HTERT RPE-1 (cell line): ENCODE measurements around the gene ARHGDIA.

Source experiments
- in situ Hi-C: fragments of 300-500 bp; cut with MboI; formaldehyde crosslinking; loops from 4 replicates; pipeline ENCODE4 v1.14.3; 2020; ENCODE audit warnings: low sequenced_read_pairs

The ARHGDIA gene

GRCh38 chr17:81906476-81907218 lies 35.5 kb upstream of the ARHGDIA start:
- in situ Hi-C loops: no loop called here

- in situ Hi-C loops: no loop called here
These were observed 34.9 kb upstream of the ARHGDIA start for GRCh38 chr17:81905993-81906392.

- in situ Hi-C loops: no loop called here
These were observed 34.3 kb upstream of the ARHGDIA start for GRCh38 chr17:81905424-81905875.

GRCh38 chr17:81904600-81905423 lies 33.7 kb upstream of the ARHGDIA start:
- in situ Hi-C loops: no loop called here

- in situ Hi-C loops: no loop called here
These were observed 32.9 kb upstream of the ARHGDIA start for GRCh38 chr17:81903896-81904599.

GRCh38 chr17:81903415-81903831 lies 32.3 kb upstream of the ARHGDIA start:
- in situ Hi-C loops: no loop called here

- in situ Hi-C loops: no loop called here
These were observed 31.7 kb upstream of the ARHGDIA start for GRCh38 chr17:81902653-81903414.

- in situ Hi-C loops: no loop called here
These were observed 31.0 kb upstream of the ARHGDIA start, which contains the start of gene NPB for GRCh38 chr17:81902023-81902652. Gene NPB (plus strand): TSS chr17:81902238. CDS start chr17:81902278, 40 bp downstream.

- in situ Hi-C loops: no loop called here
These were observed 30.3 kb upstream of the ARHGDIA start for GRCh38 chr17:81901167-81902022.

GRCh38 chr17:81900181-81900820 lies 29.2 kb upstream of the ARHGDIA start:
- in situ Hi-C loops: no loop called here

- in situ Hi-C loops: no loop called here
These were observed 28.5 kb upstream of the ARHGDIA start for GRCh38 chr17:81899514-81900166.

- in situ Hi-C loops: no loop called here
These were observed 27.7 kb upstream of the ARHGDIA start for GRCh38 chr17:81898885-81899284.

- in situ Hi-C loops: no loop called here
These were observed 27.1 kb upstream of the ARHGDIA start for GRCh38 chr17:81898029-81898866.

GRCh38 chr17:81895400-81895799 lies 24.3 kb upstream of the ARHGDIA start:
- in situ Hi-C loops: no loop called here

GRCh38 chr17:81891303-81891552 lies 20.1 kb upstream of the ARHGDIA start:
- in situ Hi-C loops: no loop called here

GRCh38 chr17:81890447-81891302 lies 19.5 kb upstream of the ARHGDIA start:
- in situ Hi-C loops: no loop called here

GRCh38 chr17:81889602-81890001 lies 18.5 kb upstream of the ARHGDIA start:
- in situ Hi-C loops: no loop called here
